HEK293 (cell line): ENCODE measurements around the gene DCTN4.

Experiments used
- CTCF ChIA-PET: fragments of 350-600 bp; formaldehyde crosslinking; extraction: SDS; loops from one replicate; lab custom pipeline; 2021; ENCODE audit warnings: antibody characterized with exemption; lab: Yijun Ruan, JAX
- POLR2A ChIA-PET: fragments of 300-600 bp; formaldehyde crosslinking; extraction: SDS; loops from one replicate; lab custom pipeline; 2020; ENCODE audit warnings: antibody characterized with exemption, inconsistent platforms; lab: Yijun Ruan, JAX
- H3K27ac ChIP-seq: fragments of 200-500 bp; sonication (Bioruptor generic); 2 replicates; pipeline ENCODE4 v1.5.1; 2014; ENCODE audit warnings: low read depth, low read length, control low read depth, inconsistent platforms; ENCODE audit errors: extremely low read depth
- H3K36me3 ChIP-seq, 2 experiments: fragments of 200-500 bp in 1 of 2; sonication (Bioruptor generic) in 1 of 2; 1 replicate in 1 of 2; 2 replicates in 1 of 2; pipeline ENCODE4 v1.5.1; 2014 to 2017; ENCODE audit warnings: inconsistent platforms in 2 of 2, low read length in 2 of 2; ENCODE audit not compliant: control insufficient read depth in 2 of 2, insufficient read depth in 1 of 2
- H3K4me1 ChIP-seq: fragments of 200-500 bp; sonication (Bioruptor generic); 2 replicates; pipeline ENCODE4 v1.5.1; 2014; ENCODE audit warnings: mild to moderate bottlenecking, low read length, inconsistent platforms; ENCODE audit not compliant: control insufficient read depth, insufficient read depth
- H3K4me3 ChIP-seq: 2 replicates; pipeline ENCODE4 v1.5.1; 2011; ENCODE audit warnings: low read depth, mild to moderate bottlenecking, control low read depth, low read length, moderate library complexity
- H3K9me3 ChIP-seq: fragments of 200-500 bp; sonication (Bioruptor generic); 2 replicates; pipeline ENCODE4 v1.5.1; 2014; ENCODE audit warnings: low read depth, low read length, inconsistent platforms; ENCODE audit not compliant: control insufficient read depth, insufficient read depth
- BCL6B ChIP-seq: fragments of 450-650 bp; formaldehyde crosslinking; IDR thresholded peaks from 2 replicates; pipeline ENCODE4 v1.5.1; 2017; ENCODE audit warnings: missing biosample characterization, missing genetic modification characterization
- EGR2 ChIP-seq: fragments of 450-650 bp; formaldehyde crosslinking; IDR thresholded peaks from 2 replicates; pipeline ENCODE4 v1.5.1; 2016; ENCODE audit warnings: low read depth, missing biosample characterization, missing genetic modification characterization
- INSM2 ChIP-seq: fragments of 450-650 bp; formaldehyde crosslinking; IDR thresholded peaks from 2 replicates; pipeline ENCODE4 v1.5.1; 2016; ENCODE audit warnings: missing biosample characterization, missing genetic modification characterization
- PRDM4 ChIP-seq: fragments of 450-650 bp; formaldehyde crosslinking; IDR thresholded peaks from 2 replicates; pipeline ENCODE4 v1.5.1; 2017; ENCODE audit warnings: missing biosample characterization, missing genetic modification characterization
- SCRT1 ChIP-seq: fragments of 450-650 bp; formaldehyde crosslinking; IDR thresholded peaks from 2 replicates; pipeline ENCODE4 v1.5.1; 2016; ENCODE audit warnings: missing biosample characterization, missing genetic modification characterization, borderline replicate concordance
- SETDB1 ChIP-seq: IDR thresholded peaks from one replicate; pipeline ENCODE4 v1.6.1; 2017; ENCODE audit warnings: mild to moderate bottlenecking, low read length, moderate library complexity, mixed read lengths; ENCODE audit not compliant: insufficient read length
- TSHZ1 ChIP-seq: fragments of 450-650 bp; formaldehyde crosslinking; IDR thresholded peaks from 2 replicates; pipeline ENCODE4 v1.5.1; 2016; ENCODE audit warnings: missing biosample characterization, missing genetic modification characterization, borderline replicate concordance
- YY1 ChIP-seq: fragments of 450-650 bp; formaldehyde crosslinking; IDR thresholded peaks from 2 replicates; pipeline ENCODE4 v1.5.1; 2018; ENCODE audit warnings: missing biosample characterization, missing genetic modification characterization
- ZFP69B ChIP-seq: fragments of 450-650 bp; formaldehyde crosslinking; IDR thresholded peaks from 2 replicates; pipeline ENCODE4 v1.5.1; 2016; ENCODE audit warnings: missing biosample characterization, missing genetic modification characterization
- ZNF114 ChIP-seq: fragments of 450-650 bp; formaldehyde crosslinking; IDR thresholded peaks from 2 replicates; pipeline ENCODE4 v1.5.0; 2017; ENCODE audit warnings: missing biosample characterization, missing genetic modification characterization
- ZNF157 ChIP-seq: fragments of 450-650 bp; formaldehyde crosslinking; IDR thresholded peaks from 2 replicates; pipeline ENCODE4 v1.5.1; 2016; ENCODE audit warnings: missing biosample characterization, missing genetic modification characterization
- ZNF292 ChIP-seq: fragments of 450-650 bp; formaldehyde crosslinking; IDR thresholded peaks from 2 replicates; pipeline ENCODE4 v1.5.1; 2016; ENCODE audit warnings: low read depth, missing biosample characterization, missing genetic modification characterization, borderline replicate concordance
- ZNF311 ChIP-seq: fragments of 450-650 bp; formaldehyde crosslinking; IDR thresholded peaks from 2 replicates; pipeline ENCODE4 v1.5.1; 2017; ENCODE audit warnings: missing biosample characterization, missing genetic modification characterization, borderline replicate concordance
- ZNF324 ChIP-seq: fragments of 450-650 bp; formaldehyde crosslinking; IDR thresholded peaks from 2 replicates; pipeline ENCODE4 v1.5.1; 2016; ENCODE audit warnings: missing biosample characterization, missing genetic modification characterization
- ZNF350 ChIP-seq: fragments of 450-650 bp; formaldehyde crosslinking; IDR thresholded peaks from 2 replicates; pipeline ENCODE4 v1.5.0; 2017; ENCODE audit warnings: missing biosample characterization, mild to moderate bottlenecking, missing genetic modification characterization
- ZNF354C ChIP-seq: fragments of 450-650 bp; formaldehyde crosslinking; IDR thresholded peaks from 2 replicates; pipeline ENCODE4 v1.5.1; 2016; ENCODE audit warnings: missing biosample characterization, missing genetic modification characterization, low read depth, borderline replicate concordance
- ZNF391 ChIP-seq: fragments of 450-650 bp; formaldehyde crosslinking; IDR thresholded peaks from 2 replicates; pipeline ENCODE4 v1.5.1; 2016; ENCODE audit warnings: low read depth, missing biosample characterization, missing genetic modification characterization, borderline replicate concordance
- ZNF48 ChIP-seq: fragments of 450-650 bp; formaldehyde crosslinking; IDR thresholded peaks from 2 replicates; pipeline ENCODE4 v1.5.1; 2016; ENCODE audit warnings: missing biosample characterization, missing genetic modification characterization
- ZNF488 ChIP-seq: fragments of 450-650 bp; formaldehyde crosslinking; IDR thresholded peaks from 2 replicates; pipeline ENCODE4 v1.5.1; 2016; ENCODE audit warnings: missing biosample characterization, missing genetic modification characterization
- ZNF549 ChIP-seq: fragments of 450-650 bp; IDR thresholded peaks from 2 replicates; pipeline ENCODE4 v1.5.1; 2018; ENCODE audit warnings: missing biosample characterization, missing genetic modification characterization, mild to moderate bottlenecking, inconsistent platforms, moderate library complexity
- ZNF645 ChIP-seq: fragments of 450-650 bp; formaldehyde crosslinking; IDR thresholded peaks from 2 replicates; pipeline ENCODE4; 2016; ENCODE audit warnings: missing biosample characterization, missing genetic modification characterization
- ZNF654 ChIP-seq: fragments of 450-650 bp; formaldehyde crosslinking; IDR thresholded peaks from 2 replicates; pipeline ENCODE4 v1.5.1; 2016; ENCODE audit warnings: low read depth, missing biosample characterization, missing genetic modification characterization
- ZNF677 ChIP-seq: fragments of 450-650 bp; IDR thresholded peaks from 2 replicates; pipeline ENCODE4 v1.5.0; 2018; ENCODE audit warnings: missing biosample characterization, mild to moderate bottlenecking, missing genetic modification characterization, moderate library complexity
- ZSCAN30 ChIP-seq: fragments of 450-650 bp; IDR thresholded peaks from 2 replicates; pipeline ENCODE4 v1.5.1; 2018; ENCODE audit warnings: missing biosample characterization, mild to moderate bottlenecking, missing genetic modification characterization, moderate library complexity

The DCTN4 gene

GRCh38 chr5:150793423-150793888, 34.6 kb upstream of the DCTN4 start (continued):
- TF ChIP-seq PRDM4 (peak; percentile 51; the same call in 1 of the 2 replicates), SCRT1 (tag by site-specific recombination) (peak; percentile 78; the same call in 1 of the 2 replicates), ZSCAN30 (tag by site-specific recombination) (0 out of 2 replicates have a peak, but pooled peaks have one; percentile 23), INSM2 (peak; percentile 62), TSHZ1 (tag by site-specific recombination) (0 out of 2 replicates have a peak, but pooled peaks have one; percentile 70)
- TF ChIP-seq, all 188 proteins: peak for 15; not testable (repeated sequence) for 173

- CTCF ChIA-PET: interaction anchor here (4.7 kb wide), 1 partner anchor 10 kb away, joined by 37 read pairs; no protein-coding TSS in a partner anchor
- H3K36me3 ChIP-seq: no peaks in the 10 kb centered on the region
- H3K9me3 ChIP-seq: no peaks in the 10 kb centered on the region
- no peak overlapping the region for H3K27ac ChIP-seq
- H3K4me1 ChIP-seq: peaks cover 7% of the 10 kb centered on the region; the same call in 1 of the 2 replicates
- H3K4me3 ChIP-seq: no peak overlapping the region
- POLR2A ChIA-PET: no interaction called here
- no peak for TF ChIP-seq ZNF654 (tag by site-specific recombination)
- no peak for TF ChIP-seq ZNF350 (tag by site-specific recombination)
- no peak for TF ChIP-seq YY1 (tag by site-specific recombination)
- TF ChIP-seq ZNF391 (tag by site-specific recombination): no peak
- no peak for TF ChIP-seq BCL6B (tag by site-specific recombination)
- TF ChIP-seq ZNF114 (tag by site-specific recombination): no peak
- TF ChIP-seq ZNF311 (tag by site-specific recombination): no peak
- no peak for TF ChIP-seq ZNF292 (tag by site-specific recombination)
- TF ChIP-seq ZNF48 (tag by site-specific recombination): no peak
- TF ChIP-seq ZFP69B (tag by site-specific recombination): no peak
- no peak for TF ChIP-seq ZNF645 (tag by site-specific recombination)
- no peak for TF ChIP-seq ZNF354C (tag by site-specific recombination)
- TF ChIP-seq ZNF488 (tag by site-specific recombination): no peak
- no peak for TF ChIP-seq ZNF324
- TF ChIP-seq SETDB1: no peak
- no peak for TF ChIP-seq ZNF677 (tag by site-specific recombination)
- TF ChIP-seq ZNF549: no peak
- TF ChIP-seq ZNF157 (tag by site-specific recombination): no peak
- TF ChIP-seq EGR2 (tag by site-specific recombination): no peak
Measured at GRCh38 chr5:150791536-150791935, 32.7 kb upstream of the DCTN4 start.
